HG02610 (cell line): ENCODE data around the gene TAS1R1.
"Not testable (repeated sequence)": the region's sequence is repeated elsewhere in the genome, so short reads cannot be mapped to it uniquely, and the experiment has no call there.

Source experiments
- ATAC-seq: cut with Tn5 transposase; IDR thresholded peaks from one replicate; pipeline ENCODE4 v1.9.1; 2021; ENCODE audit warnings: mild to moderate bottlenecking, moderate library complexity; ENCODE audit not compliant: unreplicated experiment

Gene TAS1R1

DNA sequence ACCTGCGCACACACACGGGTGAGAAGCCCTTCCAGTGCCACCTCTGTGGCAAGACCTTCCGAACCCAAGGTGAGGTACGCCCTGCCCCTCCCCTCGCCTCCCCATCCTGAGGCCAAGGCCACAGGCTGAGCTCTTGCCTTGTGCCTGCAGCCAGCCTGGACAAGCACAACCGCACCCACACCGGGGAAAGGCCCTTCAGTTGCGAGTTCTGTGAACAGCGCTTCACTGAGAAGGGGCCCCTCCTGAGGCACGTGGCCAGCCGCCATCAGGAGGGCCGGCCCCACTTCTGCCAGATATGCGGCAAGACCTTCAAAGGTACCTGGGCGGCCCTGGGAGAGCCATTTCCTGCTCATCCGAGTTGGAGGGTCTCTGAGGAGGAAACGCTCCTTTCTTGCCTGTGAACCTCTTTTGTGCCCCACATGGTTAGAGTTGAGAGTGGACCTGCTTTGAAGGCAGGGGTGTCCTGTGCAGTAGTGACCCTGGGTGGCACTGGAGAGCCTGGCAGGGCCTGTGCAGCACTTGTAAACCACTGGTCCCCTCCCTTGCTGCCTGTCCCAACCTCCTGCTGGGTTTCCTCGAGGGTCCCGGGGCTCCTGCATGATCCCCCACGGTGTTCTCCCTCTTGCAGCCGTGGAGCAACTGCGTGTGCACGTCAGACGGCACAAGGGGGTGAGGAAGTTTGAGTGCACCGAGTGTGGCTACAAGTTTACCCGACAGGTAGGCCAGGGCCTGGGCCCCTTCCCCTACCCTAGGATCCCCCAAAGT is 33.2 kb downstream of the TAS1R1 start:
- no peak for ATAC-seq

DNA sequence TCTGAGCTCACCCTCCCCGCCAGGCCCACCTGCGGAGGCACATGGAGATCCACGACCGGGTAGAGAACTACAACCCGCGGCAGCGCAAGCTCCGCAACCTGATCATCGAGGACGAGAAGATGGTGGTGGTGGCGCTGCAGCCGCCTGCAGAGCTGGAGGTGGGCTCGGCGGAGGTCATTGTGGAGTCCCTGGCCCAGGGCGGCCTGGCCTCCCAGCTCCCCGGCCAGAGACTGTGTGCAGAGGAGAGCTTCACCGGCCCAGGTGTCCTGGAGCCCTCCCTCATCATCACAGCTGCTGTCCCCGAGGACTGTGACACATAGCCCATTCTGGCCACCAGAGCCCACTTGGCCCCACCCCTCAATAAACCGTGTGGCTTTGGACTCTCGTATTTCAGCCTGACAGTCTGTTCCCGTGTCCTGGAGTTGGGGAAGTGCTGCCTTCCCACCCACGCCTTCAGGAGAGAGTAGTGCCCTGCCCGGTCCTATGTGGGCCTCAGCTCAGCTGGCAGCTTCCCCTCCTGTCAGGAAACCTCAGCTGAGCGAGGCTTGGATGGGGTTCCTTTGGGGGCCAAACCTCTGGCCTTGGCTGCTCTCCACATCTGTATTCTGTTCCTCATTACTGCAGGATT is 33.9 kb downstream of the TAS1R1 start:
- ATAC-seq, result no peak

DNA sequence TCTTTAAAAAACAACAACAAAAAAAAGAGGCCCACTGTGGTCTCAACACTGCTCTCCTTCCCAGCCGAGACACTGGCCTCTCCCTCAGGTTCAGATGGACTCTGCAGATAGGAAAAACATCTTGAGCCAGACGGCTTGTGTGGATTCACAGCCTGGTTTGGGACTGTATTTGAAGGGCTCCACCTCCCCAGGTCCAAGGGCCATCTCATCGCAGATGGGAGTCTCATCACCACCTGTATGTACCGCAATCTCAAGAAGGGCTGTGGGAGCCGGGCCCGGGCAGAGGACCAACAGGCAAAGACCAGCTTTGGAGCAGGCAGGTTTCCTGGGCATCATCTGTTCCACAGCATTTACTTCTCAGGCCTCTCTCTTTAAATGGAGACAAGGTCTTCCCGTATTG is 34.9 kb downstream of the TAS1R1 start:
- no peak for ATAC-seq

DNA sequence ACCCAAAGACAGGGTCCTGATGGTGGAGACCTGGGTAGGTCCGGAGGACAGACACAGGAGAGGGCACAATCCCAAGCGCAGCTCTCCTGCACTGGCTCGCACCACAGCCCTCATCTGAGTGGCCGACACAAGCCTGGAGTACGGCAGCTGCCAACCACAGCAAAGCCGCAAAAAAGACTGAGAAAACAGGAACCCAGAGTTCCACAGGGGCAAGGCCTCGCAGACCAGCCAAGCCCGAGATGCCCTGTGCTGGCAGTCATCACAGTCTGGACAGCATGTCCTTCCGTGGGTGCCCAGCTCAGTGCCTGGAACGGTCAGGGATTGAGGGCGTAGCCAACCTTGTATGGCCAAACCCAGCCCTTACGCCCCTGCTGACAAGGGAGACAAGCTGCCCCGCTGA is 36.1 kb downstream of the TAS1R1 start:
- ATAC-seq, result no peak

DNA sequence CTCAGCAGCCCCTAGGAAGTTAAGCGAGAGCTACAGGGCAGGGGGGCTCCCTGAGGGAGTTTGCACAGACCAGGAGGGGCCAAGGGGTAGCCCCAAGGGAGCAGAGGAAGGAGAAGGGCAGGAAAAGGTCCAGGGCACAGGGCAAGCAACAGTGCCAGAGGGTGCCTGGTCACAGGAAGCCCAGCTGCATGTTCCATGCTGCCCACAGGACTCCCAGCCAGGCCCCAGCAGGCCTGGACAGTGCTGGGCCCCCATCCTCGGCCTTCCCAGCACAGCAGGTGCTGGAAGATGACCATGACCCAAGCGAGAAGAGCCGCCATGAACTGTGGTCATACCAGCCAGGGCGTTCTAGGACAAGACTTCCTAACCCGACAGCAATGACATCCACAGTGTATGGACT is 36.5 kb downstream of the TAS1R1 start:
- ATAC-seq, result no peak

DNA sequence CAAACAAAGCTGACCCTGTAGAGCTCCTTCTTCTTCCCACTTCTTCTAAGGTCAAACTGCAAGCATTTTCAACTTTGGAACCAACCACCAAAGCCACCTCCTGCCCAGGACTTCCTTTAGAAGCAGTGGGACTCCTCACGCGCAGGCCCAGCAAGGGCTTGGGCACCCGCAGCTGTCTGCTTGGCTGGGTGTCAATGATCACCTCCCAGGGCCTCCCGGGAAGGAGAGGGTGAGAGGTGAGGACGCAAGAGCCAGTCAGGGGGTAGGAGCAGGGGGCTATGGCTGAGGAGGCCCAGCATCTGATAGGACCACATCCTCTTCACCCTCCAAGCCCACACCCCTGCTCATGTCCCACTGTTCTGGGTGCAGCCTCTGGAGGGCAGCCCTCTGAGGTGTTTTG is 37.3 kb downstream of the TAS1R1 start:
- no peak for ATAC-seq

DNA sequence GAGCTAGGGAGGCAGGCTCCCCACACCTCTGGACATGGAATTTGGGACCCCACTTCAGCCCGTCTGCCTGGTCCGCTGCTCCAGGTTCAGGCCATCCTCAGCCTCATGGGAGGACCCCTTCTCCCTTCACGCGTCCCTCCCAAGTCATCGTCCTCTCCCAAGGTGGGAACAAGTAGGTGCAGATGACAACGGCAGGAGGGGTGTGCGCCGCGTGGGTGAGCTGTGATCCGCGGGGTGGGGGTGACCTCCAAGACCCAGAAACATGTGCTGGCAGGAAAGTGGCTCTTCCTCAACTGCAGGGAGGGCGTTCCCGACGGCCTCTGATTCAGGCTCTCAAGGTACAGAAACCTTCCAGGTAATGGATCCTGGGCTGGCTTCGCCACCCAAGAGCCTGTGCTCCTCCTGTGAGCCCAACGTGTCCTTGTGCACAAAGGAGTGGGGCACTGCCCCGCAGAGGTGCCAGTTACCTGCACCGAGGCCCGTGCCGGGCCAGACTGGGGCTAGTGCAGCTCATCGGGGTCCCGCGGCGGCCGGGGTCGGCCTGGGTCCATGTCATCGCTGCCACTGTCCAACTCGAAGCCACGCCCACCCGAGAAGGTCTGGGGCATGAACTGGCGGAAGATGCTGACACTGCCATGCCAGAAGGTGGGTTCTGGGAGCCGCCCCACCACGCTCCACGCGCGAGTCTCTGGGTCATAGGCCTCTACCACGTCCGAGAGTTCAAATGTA is 37.9 kb downstream of the TAS1R1 start:
- no peak for ATAC-seq

GRCh38 chr1:6593810-6594209 is 38.7 kb downstream of the TAS1R1 start:
- ATAC-seq, result no peak

DNA sequence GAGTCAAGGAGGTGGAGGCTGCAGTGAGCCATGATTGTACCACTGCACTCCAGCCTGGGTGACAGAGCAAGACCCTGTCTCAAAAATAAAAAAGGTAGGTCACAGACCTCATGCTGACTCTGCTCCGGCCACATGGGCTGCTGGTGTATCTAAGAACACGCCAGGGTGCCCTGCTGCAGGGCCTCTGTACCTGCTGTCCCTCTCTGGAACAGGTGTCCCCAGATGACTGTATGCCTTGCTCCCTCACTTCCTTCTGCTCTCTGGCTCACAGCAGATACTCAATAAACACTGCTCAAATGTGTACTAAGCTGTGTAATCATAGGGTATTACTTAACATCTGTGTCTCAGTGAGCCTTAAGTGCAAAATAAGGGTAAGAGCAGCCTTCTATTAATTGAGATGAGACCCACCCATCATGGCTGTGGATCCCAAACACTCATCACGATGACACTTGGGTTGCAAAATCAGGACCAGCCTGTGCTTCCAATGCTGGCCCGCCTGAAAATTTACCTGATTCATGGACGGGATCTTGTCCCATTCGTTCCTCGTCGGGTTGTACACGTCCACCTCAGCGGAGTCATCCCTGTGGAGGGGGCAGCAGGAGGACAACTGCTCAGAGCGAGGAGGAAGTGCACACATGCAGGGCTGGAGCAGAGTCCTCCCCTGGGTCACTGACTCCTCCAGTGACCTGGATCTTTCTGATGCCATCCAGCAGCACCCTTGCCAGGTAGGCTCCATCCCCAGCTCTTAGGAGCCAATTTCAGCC is 40.1 kb downstream of the TAS1R1 start:
- ATAC-seq, result no peak

DNA sequence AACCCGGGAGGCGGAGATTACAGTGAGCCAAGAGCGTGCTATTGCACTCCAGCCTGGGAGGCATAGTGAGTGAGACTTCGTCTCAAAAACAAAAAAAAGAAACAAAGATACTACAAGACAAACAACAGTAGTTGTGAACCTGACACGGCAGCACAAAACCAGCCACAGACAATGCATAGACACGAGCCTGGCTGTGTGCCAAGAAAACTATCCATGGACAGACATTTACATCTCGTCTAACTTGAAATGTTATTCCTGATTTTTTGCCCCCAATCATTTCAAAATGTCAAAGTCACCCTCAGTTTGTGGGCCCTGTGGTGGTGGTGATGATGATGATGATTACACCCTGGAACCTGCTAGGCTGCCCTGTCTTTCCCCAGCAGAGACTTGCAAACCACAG is 41.2 kb downstream of the TAS1R1 start:
- no peak for ATAC-seq

DNA sequence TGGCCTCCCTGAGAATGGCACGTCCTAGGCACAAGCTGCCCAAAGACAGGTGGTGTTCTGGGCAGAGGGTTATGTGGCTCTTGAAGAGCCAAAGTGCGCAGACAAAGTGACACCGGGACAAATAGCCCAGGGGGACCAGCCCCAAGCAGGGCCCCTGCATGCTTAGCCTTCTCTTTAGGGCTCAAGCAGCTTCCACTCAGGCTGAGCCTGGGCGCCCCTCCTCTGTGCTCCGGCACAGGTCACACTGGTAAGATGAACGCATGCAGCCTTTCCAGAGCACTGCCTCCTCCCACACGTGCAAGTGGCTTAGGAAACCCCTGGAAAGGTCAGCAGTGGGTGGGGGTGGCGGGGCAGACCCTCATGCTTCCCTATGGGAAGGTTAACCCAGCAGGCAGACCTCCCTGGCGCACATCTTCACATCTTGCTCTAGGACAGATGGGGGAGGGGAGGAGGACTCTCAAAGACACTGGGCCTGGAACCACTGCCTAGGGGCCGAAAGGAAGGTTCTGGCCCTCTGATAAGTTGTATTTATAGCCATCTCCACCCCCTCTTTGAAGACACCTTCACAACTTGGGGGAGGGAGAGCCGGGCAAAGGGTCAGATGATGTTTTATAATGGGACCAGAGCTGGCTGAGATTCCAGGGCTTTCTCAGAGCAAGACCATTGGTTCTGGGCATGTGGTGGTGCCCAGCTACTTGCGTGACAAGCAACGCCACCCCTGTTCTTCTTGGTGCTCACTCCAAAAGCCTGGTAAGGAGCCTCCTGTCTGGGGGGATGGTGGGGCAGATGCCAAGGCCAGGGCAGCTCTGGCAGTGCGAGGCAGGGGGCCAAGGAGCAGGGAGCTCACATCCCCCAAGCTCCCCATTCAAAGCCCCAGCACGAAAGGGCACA is 42.0 kb downstream of the TAS1R1 start:
- no peak for ATAC-seq

DNA sequence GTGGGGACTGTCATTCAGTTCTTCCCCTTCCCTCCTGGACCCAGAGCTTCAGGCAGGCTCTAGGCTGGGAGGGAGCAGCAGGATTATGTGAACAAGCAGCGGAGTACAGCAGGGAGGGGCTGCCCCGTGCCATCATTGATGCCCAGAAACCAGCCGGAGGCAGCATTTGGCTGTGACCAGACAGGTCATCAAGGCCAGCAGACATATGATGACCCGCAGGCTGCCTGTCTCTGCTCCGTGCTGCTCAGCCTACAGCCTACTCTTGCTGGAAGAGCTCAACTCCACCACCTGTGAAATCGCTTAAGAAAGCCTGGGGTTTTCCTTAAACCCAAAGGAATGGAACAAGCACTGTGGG is 42.6 kb downstream of the TAS1R1 start:
- ATAC-seq, result no peak

DNA sequence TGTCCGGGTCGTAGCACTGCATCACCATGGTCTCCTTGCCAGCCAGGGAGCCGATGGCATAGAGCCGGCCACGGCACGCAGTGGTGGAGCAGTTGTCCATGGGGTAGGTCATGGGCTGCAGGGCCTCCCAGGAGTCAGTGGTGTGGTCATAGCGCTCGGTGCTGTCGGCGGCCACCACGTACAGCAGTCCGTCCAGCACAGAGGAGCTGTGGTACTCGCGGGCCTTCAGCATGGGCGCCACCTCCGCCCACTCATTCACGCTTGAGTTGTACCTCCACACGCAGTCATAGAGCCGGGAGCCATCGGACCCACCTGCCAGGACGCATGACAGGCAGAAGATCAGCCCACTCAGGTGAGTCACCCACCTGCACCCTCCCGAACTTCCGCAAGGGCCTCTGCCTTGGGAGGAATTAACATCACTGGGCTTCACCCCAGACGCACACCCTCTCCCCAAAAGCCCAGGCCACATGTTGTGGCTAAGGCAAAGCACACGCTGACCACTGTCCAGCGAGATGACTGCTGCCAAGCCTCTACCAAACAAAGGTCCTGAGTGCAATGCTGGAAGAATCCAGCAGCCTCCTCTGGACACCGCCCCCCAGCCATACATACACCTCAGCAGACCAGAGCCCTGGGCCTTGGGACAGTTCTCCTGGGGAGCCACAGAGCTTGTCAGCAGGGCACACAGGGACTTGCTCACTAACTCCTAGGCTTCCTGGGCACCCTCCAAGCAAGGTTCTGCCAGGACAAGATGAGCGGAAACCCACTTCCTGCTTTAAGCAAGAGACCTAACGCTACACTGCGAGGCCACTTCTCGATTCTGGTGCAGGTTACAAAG is 44.3 kb downstream of the TAS1R1 start:
- ATAC-seq, result no peak

DNA sequence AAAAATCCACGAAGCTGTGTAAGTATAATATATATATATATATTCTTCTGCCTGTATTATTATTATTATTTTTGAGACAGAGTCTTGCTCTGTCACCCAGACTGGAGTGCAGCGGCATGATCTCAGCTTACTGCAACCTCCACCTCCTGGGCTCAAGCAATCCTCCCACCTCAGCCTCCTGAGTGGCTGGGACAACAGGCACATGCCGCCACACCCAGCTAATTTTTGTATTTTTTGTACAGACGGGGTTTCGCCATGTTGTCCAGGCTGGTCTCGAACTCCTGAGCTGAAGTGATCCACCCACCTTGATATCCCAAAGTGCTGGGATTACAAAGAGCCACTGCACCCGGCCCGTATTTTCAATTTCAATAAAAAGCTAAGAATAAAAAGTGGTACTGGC is 44.9 kb downstream of the TAS1R1 start:
- ATAC-seq, result not testable (repeated sequence)

GRCh38 chr1:6600410-6601048 is 45.4 kb downstream of the TAS1R1 start:
- peak; percentile 14 for ATAC-seq

DNA sequence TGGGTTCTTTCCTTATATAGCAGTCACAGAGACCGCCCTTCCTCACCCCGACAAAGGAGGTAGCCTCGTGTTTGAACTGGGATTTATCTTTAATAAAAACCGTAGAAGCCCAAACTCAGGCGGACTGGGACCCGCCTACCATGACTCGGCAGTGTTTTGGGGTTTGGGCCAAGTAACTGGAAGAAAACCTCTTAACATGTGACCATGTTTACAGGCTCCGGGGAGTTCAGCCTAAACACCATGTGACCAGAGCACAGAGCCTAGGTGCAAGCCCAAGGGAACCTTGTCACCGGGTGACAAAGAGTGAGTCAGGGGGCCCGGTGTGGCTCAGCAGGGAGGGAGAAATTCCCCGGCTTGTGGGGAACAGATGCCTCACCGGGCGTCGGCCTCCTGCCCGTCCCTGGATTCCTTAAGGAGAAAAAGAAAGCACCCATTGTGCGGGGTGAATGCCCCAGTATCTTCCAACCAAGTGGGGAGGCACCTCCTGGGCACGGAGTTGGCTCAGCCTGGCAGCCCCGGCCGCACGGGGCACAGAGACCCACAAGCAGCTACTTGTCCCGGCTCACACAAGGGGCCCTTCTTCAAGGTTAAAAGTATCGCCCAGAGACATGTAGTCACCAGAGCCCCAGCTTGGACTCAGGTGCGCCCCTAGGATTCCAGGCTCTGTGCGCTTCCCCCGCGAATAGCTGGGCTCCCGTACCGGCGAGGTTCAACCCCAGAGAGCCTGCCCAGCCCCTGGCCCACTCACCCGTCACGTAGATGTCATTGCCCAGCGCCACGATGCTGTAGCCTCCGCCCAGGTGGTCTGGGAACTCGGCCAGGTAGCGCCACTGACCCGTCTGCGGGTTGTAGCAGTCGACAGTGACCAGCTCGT is 46.2 kb downstream of the TAS1R1 start:
- ATAC-seq, result peak; percentile 32

GRCh38 chr1:6601923-6602668 is 47.0 kb downstream of the TAS1R1 start:
- peak; percentile 26 for ATAC-seq
